IPS-15b (cell line): ENCODE measurements around the gene OMA1.
A peak's percentile ranks its signal among the peaks of the same experiment; 100 is the strongest.

Experiments used
- H3K27me3 ChIP-seq: one replicate; pipeline ENCODE4 v1.6.1; 2013; ENCODE audit warnings: low read length; ENCODE audit not compliant: control insufficient read depth, insufficient read depth
- H3K36me3 ChIP-seq: one replicate; pipeline ENCODE4 v1.6.1; 2013; ENCODE audit warnings: low read length; ENCODE audit not compliant: control insufficient read depth, insufficient read depth
- H3K4me1 ChIP-seq: one replicate; pipeline ENCODE4 v1.6.1; 2013; ENCODE audit warnings: mild to moderate bottlenecking, low read length; ENCODE audit not compliant: control insufficient read depth, insufficient read depth
- H3K4me3 ChIP-seq: one replicate; pipeline ENCODE4 v1.5.1; 2013; ENCODE audit warnings: low read depth, low read length
- H3K9ac ChIP-seq: one replicate; pipeline ENCODE4 v1.6.1; 2013; ENCODE audit warnings: low read depth, mild to moderate bottlenecking, low read length
- H3K9me3 ChIP-seq: one replicate; pipeline ENCODE4 v1.6.1; 2013; ENCODE audit warnings: mild to moderate bottlenecking, low read length; ENCODE audit not compliant: control insufficient read depth, insufficient read depth

OMA1 gene

GRCh38 chr1:58546520-58547308, at the start of gene OMA1:
OMA1 (minus strand) TSS chr1:58546726; CDS start chr1:58539294, 7,432 bp downstream.
- no peaks in the 10 kb centered on the region for H3K4me1 ChIP-seq
- no peaks in the 10 kb centered on the region for H3K9me3 ChIP-seq
- H3K9ac ChIP-seq, result peak within 1 kb of the TSS; percentile 13
- peak within 1 kb of the TSS; percentile 52 for H3K4me3 ChIP-seq
- no peaks in the 10 kb centered on the region for H3K36me3 ChIP-seq
- no peaks in the 10 kb centered on the region for H3K27me3 ChIP-seq

GRCh38 chr1:58594546-58594945, 48.0 kb upstream of the OMA1 start:
- H3K9me3 ChIP-seq, result no peaks in the 10 kb centered on the region
- no peaks in the 10 kb centered on the region for H3K27me3 ChIP-seq
- H3K9ac ChIP-seq, result no peak overlapping the region
- no peaks in the 10 kb centered on the region for H3K36me3 ChIP-seq
- no peak overlapping the region for H3K4me3 ChIP-seq
- H3K4me1 ChIP-seq, result no peaks in the 10 kb centered on the region

- H3K4me1 ChIP-seq, result no peaks in the 10 kb centered on the region
- no peak overlapping the region for H3K4me3 ChIP-seq
- no peaks in the 10 kb centered on the region for H3K9me3 ChIP-seq
- H3K27me3 ChIP-seq, result no peaks in the 10 kb centered on the region
- no peaks in the 10 kb centered on the region for H3K36me3 ChIP-seq
- no peak overlapping the region for H3K9ac ChIP-seq
Measured at GRCh38 chr1:58592522-58593134, 46.1 kb upstream of the OMA1 start.

- no peaks in the 10 kb centered on the region for H3K9me3 ChIP-seq
- H3K36me3 ChIP-seq, result no peaks in the 10 kb centered on the region
- H3K4me3 ChIP-seq, result no peak overlapping the region
- H3K4me1 ChIP-seq, result no peaks in the 10 kb centered on the region
- no peak overlapping the region for H3K9ac ChIP-seq
- H3K27me3 ChIP-seq, result no peaks in the 10 kb centered on the region
Measured at GRCh38 chr1:58591806-58592205, 45.3 kb upstream of the OMA1 start.

GRCh38 chr1:58590019-58590418, 43.5 kb upstream of the OMA1 start:
- Histone ChIP-seq H3K36me3 (no peaks in the 10 kb centered on the region), H3K4me1 (no peaks in the 10 kb centered on the region), H3K9me3 (no peaks in the 10 kb centered on the region), H3K9ac (no peak overlapping the region), H3K27me3 (no peaks in the 10 kb centered on the region), H3K4me3 (no peak overlapping the region)

- H3K9ac ChIP-seq, result no peak overlapping the region
- H3K4me1 ChIP-seq, result no peaks in the 10 kb centered on the region
- no peaks in the 10 kb centered on the region for H3K36me3 ChIP-seq
- H3K27me3 ChIP-seq, result no peaks in the 10 kb centered on the region
- no peaks in the 10 kb centered on the region for H3K9me3 ChIP-seq
- no peak overlapping the region for H3K4me3 ChIP-seq
Measured at GRCh38 chr1:58588396-58588795, 41.9 kb upstream of the OMA1 start.

- Histone ChIP-seq H3K27me3 (no peaks in the 10 kb centered on the region), H3K4me1 (no peaks in the 10 kb centered on the region), H3K36me3 (no peaks in the 10 kb centered on the region), H3K9me3 (no peaks in the 10 kb centered on the region), H3K9ac (no peak overlapping the region), H3K4me3 (no peak overlapping the region)
Measured at GRCh38 chr1:58587667-58588066, 41.1 kb upstream of the OMA1 start.

- Histone ChIP-seq H3K4me1 (no peaks in the 10 kb centered on the region), H3K4me3 (no peak overlapping the region), H3K27me3 (no peaks in the 10 kb centered on the region), H3K36me3 (no peaks in the 10 kb centered on the region), H3K9ac (no peak overlapping the region), H3K9me3 (no peaks in the 10 kb centered on the region)
Measured at GRCh38 chr1:58586271-58586670, 39.7 kb upstream of the OMA1 start.

- no peak overlapping the region for H3K9ac ChIP-seq
- H3K4me1 ChIP-seq, result no peaks in the 10 kb centered on the region
- H3K36me3 ChIP-seq, result no peaks in the 10 kb centered on the region
- no peak overlapping the region for H3K4me3 ChIP-seq
- H3K27me3 ChIP-seq, result no peaks in the 10 kb centered on the region
- no peaks in the 10 kb centered on the region for H3K9me3 ChIP-seq
Measured at GRCh38 chr1:58585581-58586151, 39.1 kb upstream of the OMA1 start.

GRCh38 chr1:58585166-58585565, 38.6 kb upstream of the OMA1 start:
- Histone ChIP-seq H3K4me3 (no peak overlapping the region), H3K4me1 (no peaks in the 10 kb centered on the region), H3K36me3 (no peaks in the 10 kb centered on the region), H3K9ac (no peak overlapping the region), H3K9me3 (no peaks in the 10 kb centered on the region), H3K27me3 (no peaks in the 10 kb centered on the region)

- no peaks in the 10 kb centered on the region for H3K9me3 ChIP-seq
- H3K4me1 ChIP-seq, result no peaks in the 10 kb centered on the region
- H3K27me3 ChIP-seq, result no peaks in the 10 kb centered on the region
- no peak overlapping the region for H3K9ac ChIP-seq
- H3K36me3 ChIP-seq, result no peaks in the 10 kb centered on the region
- H3K4me3 ChIP-seq, result no peak overlapping the region
Measured at GRCh38 chr1:58584082-58584895, 37.8 kb upstream of the OMA1 start.
